ENCODE results near the gene PDE1A. TPM values are rescaled to one million over a fixed set of nuclear protein-coding genes. Genes with fewer than 3 reads are reported as not detected.

Gene PDE1A
- total and polyA plus RNA-seq, 4 donors: 0.64 to 5.2 (median 1.7) TPM

DNA sequence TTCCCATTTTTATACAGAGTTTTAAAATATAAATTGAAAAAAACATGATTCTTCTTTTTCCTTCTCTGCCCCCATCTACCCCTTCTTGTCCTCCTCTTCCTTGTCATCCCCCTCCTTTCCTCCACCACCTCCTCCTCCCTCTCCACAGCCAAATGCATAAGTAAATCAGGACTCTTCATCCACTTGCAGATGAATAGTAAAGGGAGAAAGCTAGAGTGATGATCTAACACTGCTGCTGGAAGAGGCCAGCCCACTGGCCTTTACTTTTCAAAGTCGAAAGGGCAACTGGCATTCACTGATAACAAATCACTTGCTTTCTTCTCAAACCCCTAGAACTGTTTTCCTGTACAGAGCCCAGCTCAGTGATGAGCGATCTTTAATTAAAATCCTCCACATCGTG lies 205.8 kb downstream of the PDE1A start:
- Histone ChIP-seq H3K36me3 (ENCODE audit: control insufficient read depth in 4 of 4, insufficient read depth in 3 of 4, low read depth in 1 of 4, low read length in 3 of 4) (no peaks in the 10 kb centered on the region), H3K9me3 (ENCODE audit: control insufficient read depth in 4 of 4, low read length in 3 of 4) (no peaks in the 10 kb centered on the region), H3K27ac (ENCODE audit: low read depth in 1 of 2, low read length in 2 of 2) (no peak overlapping the region), H3K4me1 (ENCODE audit: control insufficient read depth in 4 of 4, insufficient read depth in 4 of 4, low read length in 3 of 4) (no peaks in the 10 kb centered on the region), H3K4me3 (ENCODE audit: low read depth in 1 of 3, low read length in 3 of 3) (no peak overlapping the region), H3K9ac (ENCODE audit: low read depth in 1 of 2, low read length in 2 of 2) (no peak overlapping the region), H3K27me3 (ENCODE audit: control insufficient read depth in 4 of 4, insufficient read depth in 4 of 4, low read length in 3 of 4) (no peaks in the 10 kb centered on the region)
- TF ChIP-seq JUND (IDR thresholded peaks at IDR 0.05): no peak
- TF ChIP-seq GABPA (IDR thresholded peaks at IDR 0.05 in 1 of 2, conservative IDR thresholded peaks at IDR 0.05 in 1 of 2): no peak
- TF ChIP-seq HNF4A (conservative IDR thresholded peaks at IDR 0.05): no peak
- TF ChIP-seq FOXA2 (IDR thresholded peaks at IDR 0.05): no peak
- no peak for TF ChIP-seq EGR1 (IDR thresholded peaks at IDR 0.05; ENCODE audit: low read depth in 2 of 2)
- no peak for TF ChIP-seq RAD21 (IDR thresholded peaks at IDR 0.05)
- no peak for TF ChIP-seq SP1 (IDR thresholded peaks at IDR 0.05)
- TF ChIP-seq HNF4G (IDR thresholded peaks at IDR 0.05): no peak
- WGBS: 46% methylated on average over 3 of the region's 3 CpGs
- no peak for DNase-seq (ENCODE audit: low spot score)

GRCh38 chr2:182220335-182220734 lies 206.5 kb downstream of the PDE1A start:
- H3K36me3 ChIP-seq (ENCODE audit: control insufficient read depth in 4 of 4, insufficient read depth in 3 of 4, low read depth in 1 of 4, low read length in 3 of 4): no peaks in the 10 kb centered on the region
- no peak overlapping the region for H3K9ac ChIP-seq (ENCODE audit: low read depth in 1 of 2, low read length in 2 of 2)
- no peaks in the 10 kb centered on the region for H3K4me1 ChIP-seq (ENCODE audit: control insufficient read depth in 4 of 4, insufficient read depth in 4 of 4, low read length in 3 of 4)
- no peak for TF ChIP-seq FOXA1 (IDR thresholded peaks at IDR 0.05)
- TF ChIP-seq TAF1 (conservative IDR thresholded peaks at IDR 0.05): no peak
- TF ChIP-seq, protein P1, sequence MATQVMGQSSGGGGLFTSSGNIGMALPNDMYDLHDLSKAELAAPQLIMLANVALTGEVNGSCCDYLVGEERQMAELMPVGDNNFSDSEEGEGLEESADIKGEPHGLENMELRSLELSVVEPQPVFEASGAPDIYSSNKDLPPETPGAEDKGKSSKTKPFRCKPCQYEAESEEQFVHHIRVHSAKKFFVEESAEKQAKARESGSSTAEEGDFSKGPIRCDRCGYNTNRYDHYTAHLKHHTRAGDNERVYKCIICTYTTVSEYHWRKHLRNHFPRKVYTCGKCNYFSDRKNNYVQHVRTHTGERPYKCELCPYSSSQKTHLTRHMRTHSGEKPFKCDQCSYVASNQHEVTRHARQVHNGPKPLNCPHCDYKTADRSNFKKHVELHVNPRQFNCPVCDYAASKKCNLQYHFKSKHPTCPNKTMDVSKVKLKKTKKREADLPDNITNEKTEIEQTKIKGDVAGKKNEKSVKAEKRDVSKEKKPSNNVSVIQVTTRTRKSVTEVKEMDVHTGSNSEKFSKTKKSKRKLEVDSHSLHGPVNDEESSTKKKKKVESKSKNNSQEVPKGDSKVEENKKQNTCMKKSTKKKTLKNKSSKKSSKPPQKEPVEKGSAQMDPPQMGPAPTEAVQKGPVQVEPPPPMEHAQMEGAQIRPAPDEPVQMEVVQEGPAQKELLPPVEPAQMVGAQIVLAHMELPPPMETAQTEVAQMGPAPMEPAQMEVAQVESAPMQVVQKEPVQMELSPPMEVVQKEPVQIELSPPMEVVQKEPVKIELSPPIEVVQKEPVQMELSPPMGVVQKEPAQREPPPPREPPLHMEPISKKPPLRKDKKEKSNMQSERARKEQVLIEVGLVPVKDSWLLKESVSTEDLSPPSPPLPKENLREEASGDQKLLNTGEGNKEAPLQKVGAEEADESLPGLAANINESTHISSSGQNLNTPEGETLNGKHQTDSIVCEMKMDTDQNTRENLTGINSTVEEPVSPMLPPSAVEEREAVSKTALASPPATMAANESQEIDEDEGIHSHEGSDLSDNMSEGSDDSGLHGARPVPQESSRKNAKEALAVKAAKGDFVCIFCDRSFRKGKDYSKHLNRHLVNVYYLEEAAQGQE (IDR thresholded peaks at IDR 0.05): no peak
- TF ChIP-seq ATF3 (IDR thresholded peaks at IDR 0.05): no peak
- no peak for TF ChIP-seq RAD21 (IDR thresholded peaks at IDR 0.05)
- TF ChIP-seq FOXA2 (IDR thresholded peaks at IDR 0.05): no peak
- no peak for TF ChIP-seq HNF4A (conservative IDR thresholded peaks at IDR 0.05)
- no peak for TF ChIP-seq CTCF (IDR thresholded peaks at IDR 0.05; ENCODE audit: low read depth, low read length, missing input control)
- TF ChIP-seq SP1 (IDR thresholded peaks at IDR 0.05): no peak
- TF ChIP-seq, protein P2, sequence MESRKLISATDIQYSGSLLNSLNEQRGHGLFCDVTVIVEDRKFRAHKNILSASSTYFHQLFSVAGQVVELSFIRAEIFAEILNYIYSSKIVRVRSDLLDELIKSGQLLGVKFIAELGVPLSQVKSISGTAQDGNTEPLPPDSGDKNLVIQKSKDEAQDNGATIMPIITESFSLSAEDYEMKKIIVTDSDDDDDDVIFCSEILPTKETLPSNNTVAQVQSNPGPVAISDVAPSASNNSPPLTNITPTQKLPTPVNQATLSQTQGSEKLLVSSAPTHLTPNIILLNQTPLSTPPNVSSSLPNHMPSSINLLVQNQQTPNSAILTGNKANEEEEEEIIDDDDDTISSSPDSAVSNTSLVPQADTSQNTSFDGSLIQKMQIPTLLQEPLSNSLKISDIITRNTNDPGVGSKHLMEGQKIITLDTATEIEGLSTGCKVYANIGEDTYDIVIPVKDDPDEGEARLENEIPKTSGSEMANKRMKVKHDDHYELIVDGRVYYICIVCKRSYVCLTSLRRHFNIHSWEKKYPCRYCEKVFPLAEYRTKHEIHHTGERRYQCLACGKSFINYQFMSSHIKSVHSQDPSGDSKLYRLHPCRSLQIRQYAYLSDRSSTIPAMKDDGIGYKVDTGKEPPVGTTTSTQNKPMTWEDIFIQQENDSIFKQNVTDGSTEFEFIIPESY (IDR thresholded peaks at IDR 0.05): no peak
- no peak for TF ChIP-seq NR2F2 (IDR thresholded peaks at IDR 0.05)
- TF ChIP-seq HNF4G (IDR thresholded peaks at IDR 0.05): no peak
- TF ChIP-seq YY1 (IDR thresholded peaks at IDR 0.05): no peak
- TF ChIP-seq GABPA (IDR thresholded peaks at IDR 0.05 in 1 of 2, conservative IDR thresholded peaks at IDR 0.05 in 1 of 2): no peak
- no peak for DNase-seq (ENCODE audit: low spot score)
- no peak overlapping the region for H3K27ac ChIP-seq (ENCODE audit: low read depth in 1 of 2, low read length in 2 of 2)
- whole genome bisulfite sequencing: 70% methylated on average over 1 of the region's 1 CpG
- no peaks in the 10 kb centered on the region for H3K9me3 ChIP-seq (ENCODE audit: control insufficient read depth in 4 of 4, low read length in 3 of 4)
- H3K27me3 ChIP-seq (ENCODE audit: control insufficient read depth in 4 of 4, insufficient read depth in 4 of 4, low read length in 3 of 4): no peaks in the 10 kb centered on the region
- no peak overlapping the region for H3K4me3 ChIP-seq (ENCODE audit: low read depth in 1 of 3, low read length in 3 of 3)
